ENCODE measurements around the gene ADPRM. TPM values are rescaled to one million over a fixed set of nuclear protein-coding genes. Genes with fewer than 3 reads are reported as not detected.

Gene ADPRM, protein sequence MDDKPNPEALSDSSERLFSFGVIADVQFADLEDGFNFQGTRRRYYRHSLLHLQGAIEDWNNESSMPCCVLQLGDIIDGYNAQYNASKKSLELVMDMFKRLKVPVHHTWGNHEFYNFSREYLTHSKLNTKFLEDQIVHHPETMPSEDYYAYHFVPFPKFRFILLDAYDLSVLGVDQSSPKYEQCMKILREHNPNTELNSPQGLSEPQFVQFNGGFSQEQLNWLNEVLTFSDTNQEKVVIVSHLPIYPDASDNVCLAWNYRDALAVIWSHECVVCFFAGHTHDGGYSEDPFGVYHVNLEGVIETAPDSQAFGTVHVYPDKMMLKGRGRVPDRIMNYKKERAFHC
- 10 to 100 TPM; 16.4 to 70.4 (median 32.1) TPM for total RNA-seq
- polyA plus RNA-seq = 100 to 1,000 TPM; 116 to 120 TPM
- total RNA-seq = 36.6 reads per million, percentile 64 among the genes with 10 or more reads in this experiment

DNA sequence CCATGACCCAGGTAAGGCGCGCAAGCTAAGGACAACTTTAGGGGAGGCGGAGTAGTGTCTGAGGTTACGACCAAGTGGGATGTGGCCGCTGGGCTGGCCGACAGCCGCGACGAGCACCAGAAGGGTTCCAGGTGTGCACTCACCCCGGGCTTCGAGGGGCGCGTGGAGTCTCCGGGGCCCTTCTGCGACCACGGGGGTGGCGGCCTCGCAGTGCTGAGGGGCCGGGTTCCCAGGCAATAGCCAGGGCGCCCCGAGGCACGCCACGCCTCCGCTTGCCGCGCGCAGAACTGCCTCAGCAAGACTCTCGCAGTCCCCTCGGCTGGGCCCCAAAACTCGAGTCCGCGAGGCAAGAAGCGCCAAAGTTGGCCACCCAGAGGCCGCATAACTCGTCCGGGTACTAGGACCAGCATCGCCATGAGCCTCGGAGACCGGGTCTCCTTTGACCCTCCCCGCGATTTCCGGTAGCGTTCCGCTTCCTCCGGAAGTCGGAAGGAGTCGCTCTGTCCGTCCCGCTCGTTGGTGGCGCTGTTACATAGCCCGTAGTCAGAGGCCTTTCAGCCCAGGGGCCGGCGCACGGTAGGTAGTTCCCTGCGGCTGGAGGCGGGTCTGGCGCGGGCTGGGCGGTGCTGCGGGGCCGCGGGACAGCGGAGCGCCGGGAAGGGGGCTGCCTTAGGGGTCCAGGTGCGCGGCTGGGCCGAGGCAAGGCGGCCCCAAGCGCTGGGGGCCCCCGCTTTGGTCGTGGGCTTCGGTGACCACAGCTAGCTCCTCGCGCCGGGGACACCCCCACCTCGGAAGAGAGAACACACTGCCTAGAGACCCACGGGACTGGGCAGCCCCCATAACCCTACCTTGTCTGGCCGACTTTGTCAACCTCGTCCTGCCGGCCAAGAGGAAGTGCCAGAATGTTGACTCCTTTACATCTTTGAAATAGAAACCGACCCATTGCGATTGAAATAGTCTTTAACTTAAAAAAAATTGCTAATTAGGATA, at the start of gene ADPRM, which contains the start of gene SCO1:
TSS of gene ADPRM (plus strand) at position 503 of the 990 bp plus-strand sequence. CDS start 7,333 bp downstream, outside the sequence.
TSS of gene SCO1 (minus strand) at position 442 of the 990 bp plus-strand sequence. CDS start at position 416, 26 bp downstream.
- CTCF ChIA-PET = interaction anchor here (1.9 kb wide), 1 partner anchor 13 kb away, joined by 5 read pairs; no protein-coding TSS in a partner anchor
- H3K27ac ChIP-seq (ENCODE audit: low read depth, low read length) = peak within 1 kb of the TSS; percentile 97
- no peaks in the 10 kb centered on the region for H3K27me3 Mint-ChIP-seq
- H3K36me3 ChIP-seq (ENCODE audit: control insufficient read depth in 2 of 3, insufficient read depth in 3 of 3, low read length in 3 of 3) = peaks cover 0 to 27% (median 7%) of the 10 kb centered on the region in 3 experiments
- H3K9me3 Mint-ChIP-seq = no peaks in the 10 kb centered on the region
- POLR2A ChIA-PET = interaction anchor here (0.6 to 1.9 kb wide), 4 partner anchors 11 to 1667 kb away, joined by 3 to 10 read pairs (median 5); no protein-coding TSS in a partner anchor
- peak within 1 kb of the TSS; percentile 95 for H3K4me3 ChIP-seq (ENCODE audit: low read length)
- peak within 1 kb of the TSS; percentile 90 to 99 (median 96) for H3K27ac Mint-ChIP-seq
- peaks cover 17 to 43% of the 10 kb centered on the region in 2 donors for H3K4me1 ChIP-seq (ENCODE audit: control insufficient read depth in 2 of 2, insufficient read depth in 2 of 2, low read length in 2 of 2)
- peak within 1 kb of the TSS; percentile 83 to 100 (median 95) for H3K4me3 Mint-ChIP-seq
- peaks cover 34 to 77% (median 65%) of the 10 kb centered on the region in 7 donors for H3K4me1 Mint-ChIP-seq
- H3K36me3 Mint-ChIP-seq = peaks cover 7 to 25% (median 23%) of the 10 kb centered on the region in 5 donors
- peak; percentile 77 to 89 (median 85) for DNase-seq
- no peaks in the 10 kb centered on the region for H3K27me3 ChIP-seq (ENCODE audit: control insufficient read depth in 2 of 2, insufficient read depth in 2 of 2, low read length in 2 of 2)
- H3K9me3 ChIP-seq (ENCODE audit: control insufficient read depth in 2 of 3, low read length in 3 of 3) = no peaks in the 10 kb centered on the region
- peak; percentile 97 for ATAC-seq
- intact Hi-C loops (cut with micrococcal nuclease) = loop anchor here (1.0 to 10.0 kb wide), 7 partner anchors 32 to 1300 kb away; partner anchors contain the start of genes ZNF18 (in 2 of the 2), CFAP52 (in 1 of the 2), STX8 (in 1 of the 2) and TMEM220 (in 1 of the 2)

DNA sequence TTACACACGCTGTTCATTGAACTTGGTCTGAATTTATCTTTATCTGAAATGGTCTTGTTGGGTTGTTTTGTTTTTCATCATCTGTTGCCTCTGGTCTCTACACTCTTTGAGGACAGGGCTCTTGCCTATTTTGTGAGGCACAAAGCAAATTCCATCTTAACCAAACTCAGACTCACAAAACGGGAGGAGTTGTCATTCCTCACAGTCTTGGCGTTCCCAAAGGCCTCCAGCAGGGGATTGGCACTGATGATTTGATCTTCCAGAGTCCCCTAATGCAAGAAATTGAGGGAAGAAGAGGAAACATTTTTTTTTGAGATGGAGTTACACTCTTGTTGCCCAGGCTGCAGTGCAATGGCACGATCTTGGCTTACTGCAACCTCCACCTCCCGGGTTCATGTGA, 49.0 kb upstream of the ADPRM start:
- Mint-ChIP-seq H3K9me3 (no peaks in the 10 kb centered on the region), H3K4me3 (no peak overlapping the region), H3K4me1 (peaks cover 0 to 12% (median 6%) of the 10 kb centered on the region in 7 donors), H3K27me3 (no peaks in the 10 kb centered on the region), H3K27ac (peak overlapping the region in 4 of 9 donors; percentile 6 to 48 (median 29)), H3K36me3 (peaks cover 0 to 33% (median 7%) of the 10 kb centered on the region in 5 donors)
- Histone ChIP-seq H3K4me1 (ENCODE audit: control insufficient read depth in 2 of 2, insufficient read depth in 2 of 2, low read length in 2 of 2) (no peaks in the 10 kb centered on the region), H3K27me3 (ENCODE audit: control insufficient read depth in 2 of 2, insufficient read depth in 2 of 2, low read length in 2 of 2) (no peaks in the 10 kb centered on the region), H3K27ac (ENCODE audit: low read depth, low read length) (no peak overlapping the region), H3K4me3 (ENCODE audit: low read length) (no peak overlapping the region), H3K9me3 (ENCODE audit: control insufficient read depth in 2 of 3, low read length in 3 of 3) (no peaks in the 10 kb centered on the region), H3K36me3 (ENCODE audit: control insufficient read depth in 2 of 3, insufficient read depth in 3 of 3, low read length in 3 of 3) (peaks cover 0 to 18% (median 0%) of the 10 kb centered on the region in 3 experiments)
- DNase-seq (no peak), ATAC-seq (no peak)
- ChIA-PET CTCF (no interaction called here), POLR2A (no interaction called here)
- intact Hi-C loops (cut with micrococcal nuclease) = loop anchor here in 1 of 2 donors (5.0 kb wide), 1 partner anchor 49 kb away; the partner anchor contains the start of genes ADPRM and SCO1

DNA sequence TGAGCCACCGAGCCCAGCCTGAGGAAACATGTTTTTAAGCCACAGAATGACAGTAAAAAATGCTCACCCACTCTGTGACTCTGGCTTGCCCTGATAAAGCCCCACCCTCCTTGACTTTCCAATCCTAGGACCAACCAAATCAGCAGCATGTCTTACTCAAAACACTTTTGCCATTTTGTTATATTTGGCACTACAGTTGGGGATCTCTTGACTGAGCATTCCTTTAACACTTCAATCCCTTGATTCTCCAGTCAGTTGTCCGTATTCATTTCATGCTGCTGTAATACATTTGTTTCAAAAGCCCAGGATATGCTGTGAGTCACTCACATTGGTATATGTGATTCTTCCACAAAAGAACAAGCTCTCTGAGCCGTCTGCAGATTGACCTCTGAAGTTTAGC, 48.4 kb upstream of the ADPRM start:
- Histone ChIP-seq H3K27me3 (ENCODE audit: control insufficient read depth in 2 of 2, insufficient read depth in 2 of 2, low read length in 2 of 2) (no peaks in the 10 kb centered on the region), H3K4me1 (ENCODE audit: control insufficient read depth in 2 of 2, insufficient read depth in 2 of 2, low read length in 2 of 2) (no peaks in the 10 kb centered on the region), H3K9me3 (ENCODE audit: control insufficient read depth in 2 of 3, low read length in 3 of 3) (no peaks in the 10 kb centered on the region), H3K27ac (ENCODE audit: low read depth, low read length) (no peak overlapping the region), H3K36me3 (ENCODE audit: control insufficient read depth in 2 of 3, insufficient read depth in 3 of 3, low read length in 3 of 3) (peaks cover 0 to 15% (median 0%) of the 10 kb centered on the region in 3 experiments), H3K4me3 (ENCODE audit: low read length) (no peak overlapping the region)
- ChIA-PET POLR2A (no interaction called here), CTCF (no interaction called here)
- DNase-seq (no peak), ATAC-seq (no peak)
- no peak overlapping the region for H3K4me3 Mint-ChIP-seq
- no peaks in the 10 kb centered on the region for H3K9me3 Mint-ChIP-seq
- peak overlapping the region in 1 of 9 donors; percentile 5 for H3K27ac Mint-ChIP-seq
- intact Hi-C loops (cut with micrococcal nuclease) = loop anchor here in 1 of 2 donors (5.0 kb wide), 1 partner anchor 48 kb away; the partner anchor contains the start of genes ADPRM and SCO1
- H3K27me3 Mint-ChIP-seq = no peaks in the 10 kb centered on the region
- peaks cover 4 to 18% (median 12%) of the 10 kb centered on the region in 7 donors for H3K4me1 Mint-ChIP-seq
- peaks cover 0 to 35% (median 6%) of the 10 kb centered on the region in 5 donors for H3K36me3 Mint-ChIP-seq

DNA sequence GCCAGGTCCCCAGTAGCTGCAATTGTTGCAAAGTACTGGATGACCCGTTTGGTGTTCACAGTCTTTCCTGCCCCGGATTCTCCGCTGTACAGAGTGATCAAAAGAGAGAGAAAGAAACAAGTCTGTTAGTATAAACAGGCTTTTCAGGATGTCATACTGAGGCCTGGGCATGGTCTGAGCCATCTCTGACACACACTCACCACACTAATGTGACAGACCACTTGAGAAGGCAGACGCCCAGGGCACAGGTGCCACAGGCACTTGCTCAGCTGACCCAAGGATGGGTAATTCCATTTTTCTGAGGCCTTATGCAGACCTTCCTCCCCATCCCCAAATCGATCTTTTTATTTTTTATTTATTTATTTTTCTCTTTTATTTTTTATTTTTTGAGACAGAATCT, 47.8 kb upstream of the ADPRM start:
- POLR2A ChIA-PET = no interaction called here
- no peak for ATAC-seq
- CTCF ChIA-PET = interaction anchor here (1.5 kb wide), 1 partner anchor 20 kb away, joined by 7 read pairs; no protein-coding TSS in a partner anchor
- intact Hi-C loops (cut with micrococcal nuclease) = loop anchor here in 1 of 2 donors (5.0 kb wide), 1 partner anchor 48 kb away; the partner anchor contains the start of genes ADPRM and SCO1
- H3K27ac Mint-ChIP-seq = no peak overlapping the region
- peaks cover 0 to 8% (median 0%) of the 10 kb centered on the region in 3 experiments for H3K36me3 ChIP-seq (ENCODE audit: control insufficient read depth in 2 of 3, insufficient read depth in 3 of 3, low read length in 3 of 3)
- peak overlapping the region in 1 of 10 donors; percentile 25 for H3K4me3 Mint-ChIP-seq
- no peaks in the 10 kb centered on the region for H3K4me1 ChIP-seq (ENCODE audit: control insufficient read depth in 2 of 2, insufficient read depth in 2 of 2, low read length in 2 of 2)
- H3K27ac ChIP-seq (ENCODE audit: low read depth, low read length) = no peak overlapping the region
- no peaks in the 10 kb centered on the region for H3K27me3 Mint-ChIP-seq
- peaks cover 0 to 29% (median 0%) of the 10 kb centered on the region in 5 donors for H3K36me3 Mint-ChIP-seq
- no peaks in the 10 kb centered on the region for H3K9me3 Mint-ChIP-seq
- H3K9me3 ChIP-seq (ENCODE audit: control insufficient read depth in 2 of 3, low read length in 3 of 3) = no peaks in the 10 kb centered on the region
- DNase-seq = no peak
- H3K4me1 Mint-ChIP-seq = peaks cover 8 to 21% (median 17%) of the 10 kb centered on the region in 7 donors
- H3K27me3 ChIP-seq (ENCODE audit: control insufficient read depth in 2 of 2, insufficient read depth in 2 of 2, low read length in 2 of 2) = no peaks in the 10 kb centered on the region
- no peak overlapping the region for H3K4me3 ChIP-seq (ENCODE audit: low read length)

DNA sequence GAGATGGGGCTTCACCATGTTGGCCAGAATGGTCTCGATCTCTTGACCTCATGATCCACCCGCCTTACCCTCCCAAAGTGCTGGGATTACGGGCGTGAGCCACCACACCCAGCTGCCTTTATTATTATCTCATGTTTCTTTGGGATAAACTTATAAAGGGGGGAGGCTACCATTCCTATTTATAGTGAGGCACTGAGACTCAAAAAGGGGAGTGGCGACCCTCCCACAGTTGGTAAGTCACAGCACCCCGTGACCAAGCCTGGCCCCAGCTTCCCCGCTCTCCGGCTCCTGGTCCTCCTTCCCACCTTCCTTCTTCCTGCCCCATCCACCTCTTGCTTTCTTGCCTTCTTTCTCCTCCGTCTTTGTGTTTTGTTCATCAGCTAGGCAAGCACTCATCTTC, 45.5 kb upstream of the ADPRM start:
- H3K4me1 Mint-ChIP-seq = peaks cover 8 to 21% (median 17%) of the 10 kb centered on the region in 7 donors
- no peaks in the 10 kb centered on the region for H3K9me3 Mint-ChIP-seq
- ATAC-seq (no peak), DNase-seq (no peak)
- POLR2A ChIA-PET = no interaction called here
- H3K27ac Mint-ChIP-seq = no peak overlapping the region
- H3K27me3 ChIP-seq (ENCODE audit: control insufficient read depth in 2 of 2, insufficient read depth in 2 of 2, low read length in 2 of 2) = no peaks in the 10 kb centered on the region
- no peaks in the 10 kb centered on the region for H3K4me1 ChIP-seq (ENCODE audit: control insufficient read depth in 2 of 2, insufficient read depth in 2 of 2, low read length in 2 of 2)
- H3K4me3 Mint-ChIP-seq = no peak overlapping the region
- no peaks in the 10 kb centered on the region for H3K9me3 ChIP-seq (ENCODE audit: control insufficient read depth in 2 of 3, low read length in 3 of 3)
- CTCF ChIA-PET = no interaction called here
- H3K27me3 Mint-ChIP-seq = no peaks in the 10 kb centered on the region
- intact Hi-C loops (cut with micrococcal nuclease) = no loop called here
- H3K27ac ChIP-seq (ENCODE audit: low read depth, low read length) = no peak overlapping the region
- H3K36me3 ChIP-seq (ENCODE audit: control insufficient read depth in 2 of 3, insufficient read depth in 3 of 3, low read length in 3 of 3) = peaks cover 0 to 4% (median 0%) of the 10 kb centered on the region in 3 experiments
- H3K4me3 ChIP-seq (ENCODE audit: low read length) = no peak overlapping the region
- H3K36me3 Mint-ChIP-seq = peaks cover 0 to 20% (median 0%) of the 10 kb centered on the region in 5 donors

All from naive thymus-derived CD4-positive, alpha-beta T cell (primary cell).